ENCODE measurements around the gene MISP. TPM values are rescaled to one million over a fixed set of nuclear protein-coding genes. Genes with fewer than 3 reads are reported as not detected.

MISP gene
- total and polyA plus RNA-seq, 9 of the 15 experiments (the other 6 are each of a cell fraction or from before 2014, with no cell fraction given), result 0.04 to 0.29 (median 0.05) TPM; not detected in 5

DNA sequence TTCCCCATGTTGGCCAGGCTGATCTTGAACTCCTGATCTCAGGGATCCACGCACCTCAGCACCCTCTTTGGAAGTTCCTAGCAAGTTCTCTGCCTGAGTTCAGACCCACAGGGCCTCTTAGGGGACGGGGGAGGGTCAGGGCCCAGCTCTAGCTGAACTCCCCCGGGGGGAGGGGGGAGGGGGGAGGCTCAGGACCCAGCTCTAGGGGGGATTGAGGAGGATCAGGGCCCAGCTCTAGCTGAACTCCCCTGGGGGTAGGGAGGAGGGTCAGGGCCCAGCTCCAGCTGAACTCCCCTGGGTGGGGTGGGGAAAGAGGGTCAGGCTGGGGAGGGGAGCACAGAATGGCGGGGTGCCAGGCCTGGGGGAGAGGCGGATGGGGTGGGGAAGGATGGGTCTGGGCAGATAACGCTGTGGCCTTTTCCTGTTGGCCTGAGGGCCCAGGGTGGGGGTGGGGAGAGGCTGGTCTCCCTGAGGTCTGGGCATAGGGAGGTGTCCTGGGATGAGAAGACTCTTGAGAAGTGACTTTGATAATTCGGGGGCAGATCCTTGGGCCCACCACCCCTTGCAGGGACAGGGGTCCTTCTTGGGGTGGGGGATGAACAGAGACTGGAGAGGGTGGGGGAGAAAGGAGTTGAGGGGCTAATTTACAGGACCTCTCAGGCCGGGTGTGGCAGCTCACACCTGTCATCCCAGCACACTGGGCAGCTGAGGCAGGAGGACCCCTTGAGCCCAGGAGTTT is 40.8 kb downstream of the MISP start (continued):
- TF ChIP-seq EWSR1 (IDR thresholded peaks at IDR 0.05; ENCODE audit: borderline replicate concordance, low read depth, partially characterized antibody) (no peak), PYGO2 (tag; IDR thresholded peaks at IDR 0.05) (no peak), SRSF7 (optimal IDR thresholded peaks at IDR 0.05; ENCODE audit: low read depth, low read length) (no peak), PHF8 (IDR thresholded peaks at IDR 0.05; ENCODE audit: borderline replicate concordance, low read length) (no peak), ZNF407 (IDR thresholded peaks at IDR 0.05; ENCODE audit: low read depth) (no peak)
- TF ChIP-seq, protein P1, sequence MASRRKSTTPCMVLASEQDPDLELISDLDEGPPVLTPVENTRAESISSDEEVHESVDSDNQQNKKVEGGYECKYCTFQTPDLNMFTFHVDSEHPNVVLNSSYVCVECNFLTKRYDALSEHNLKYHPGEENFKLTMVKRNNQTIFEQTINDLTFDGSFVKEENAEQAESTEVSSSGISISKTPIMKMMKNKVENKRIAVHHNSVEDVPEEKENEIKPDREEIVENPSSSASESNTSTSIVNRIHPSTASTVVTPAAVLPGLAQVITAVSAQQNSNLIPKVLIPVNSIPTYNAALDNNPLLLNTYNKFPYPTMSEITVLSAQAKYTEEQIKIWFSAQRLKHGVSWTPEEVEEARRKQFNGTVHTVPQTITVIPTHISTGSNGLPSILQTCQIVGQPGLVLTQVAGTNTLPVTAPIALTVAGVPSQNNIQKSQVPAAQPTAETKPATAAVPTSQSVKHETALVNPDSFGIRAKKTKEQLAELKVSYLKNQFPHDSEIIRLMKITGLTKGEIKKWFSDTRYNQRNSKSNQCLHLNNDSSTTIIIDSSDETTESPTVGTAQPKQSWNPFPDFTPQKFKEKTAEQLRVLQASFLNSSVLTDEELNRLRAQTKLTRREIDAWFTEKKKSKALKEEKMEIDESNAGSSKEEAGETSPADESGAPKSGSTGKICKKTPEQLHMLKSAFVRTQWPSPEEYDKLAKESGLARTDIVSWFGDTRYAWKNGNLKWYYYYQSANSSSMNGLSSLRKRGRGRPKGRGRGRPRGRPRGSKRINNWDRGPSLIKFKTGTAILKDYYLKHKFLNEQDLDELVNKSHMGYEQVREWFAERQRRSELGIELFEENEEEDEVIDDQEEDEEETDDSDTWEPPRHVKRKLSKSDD (conservative IDR thresholded peaks at IDR 0.05; ENCODE audit: low read length), result no peak
- TF ChIP-seq, protein P2, sequence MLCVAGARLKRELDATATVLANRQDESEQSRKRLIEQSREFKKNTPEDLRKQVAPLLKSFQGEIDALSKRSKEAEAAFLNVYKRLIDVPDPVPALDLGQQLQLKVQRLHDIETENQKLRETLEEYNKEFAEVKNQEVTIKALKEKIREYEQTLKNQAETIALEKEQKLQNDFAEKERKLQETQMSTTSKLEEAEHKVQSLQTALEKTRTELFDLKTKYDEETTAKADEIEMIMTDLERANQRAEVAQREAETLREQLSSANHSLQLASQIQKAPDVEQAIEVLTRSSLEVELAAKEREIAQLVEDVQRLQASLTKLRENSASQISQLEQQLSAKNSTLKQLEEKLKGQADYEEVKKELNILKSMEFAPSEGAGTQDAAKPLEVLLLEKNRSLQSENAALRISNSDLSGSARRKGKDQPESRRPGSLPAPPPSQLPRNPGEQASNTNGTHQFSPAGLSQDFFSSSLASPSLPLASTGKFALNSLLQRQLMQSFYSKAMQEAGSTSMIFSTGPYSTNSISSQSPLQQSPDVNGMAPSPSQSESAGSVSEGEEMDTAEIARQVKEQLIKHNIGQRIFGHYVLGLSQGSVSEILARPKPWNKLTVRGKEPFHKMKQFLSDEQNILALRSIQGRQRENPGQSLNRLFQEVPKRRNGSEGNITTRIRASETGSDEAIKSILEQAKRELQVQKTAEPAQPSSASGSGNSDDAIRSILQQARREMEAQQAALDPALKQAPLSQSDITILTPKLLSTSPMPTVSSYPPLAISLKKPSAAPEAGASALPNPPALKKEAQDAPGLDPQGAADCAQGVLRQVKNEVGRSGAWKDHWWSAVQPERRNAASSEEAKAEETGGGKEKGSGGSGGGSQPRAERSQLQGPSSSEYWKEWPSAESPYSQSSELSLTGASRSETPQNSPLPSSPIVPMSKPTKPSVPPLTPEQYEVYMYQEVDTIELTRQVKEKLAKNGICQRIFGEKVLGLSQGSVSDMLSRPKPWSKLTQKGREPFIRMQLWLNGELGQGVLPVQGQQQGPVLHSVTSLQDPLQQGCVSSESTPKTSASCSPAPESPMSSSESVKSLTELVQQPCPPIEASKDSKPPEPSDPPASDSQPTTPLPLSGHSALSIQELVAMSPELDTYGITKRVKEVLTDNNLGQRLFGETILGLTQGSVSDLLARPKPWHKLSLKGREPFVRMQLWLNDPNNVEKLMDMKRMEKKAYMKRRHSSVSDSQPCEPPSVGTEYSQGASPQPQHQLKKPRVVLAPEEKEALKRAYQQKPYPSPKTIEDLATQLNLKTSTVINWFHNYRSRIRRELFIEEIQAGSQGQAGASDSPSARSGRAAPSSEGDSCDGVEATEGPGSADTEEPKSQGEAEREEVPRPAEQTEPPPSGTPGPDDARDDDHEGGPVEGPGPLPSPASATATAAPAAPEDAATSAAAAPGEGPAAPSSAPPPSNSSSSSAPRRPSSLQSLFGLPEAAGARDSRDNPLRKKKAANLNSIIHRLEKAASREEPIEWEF (CRISPR knock-in tag; IDR thresholded peaks at IDR 0.05), result no peak; the same call in 1 of the 2 replicates
